Suppressor macrophage treated with lipopolysaccharide for 4 hours (primary cell): ENCODE data around the gene LILRA5.
"Not testable (repeated sequence)": the region's sequence is repeated elsewhere in the genome, so short reads cannot be mapped to it uniquely, and the experiment has no call there.

Experiments
- DNase-seq: peaks from one replicate; pipeline ENCODE4 v3.0.0-alpha.2; 2020

LILRA5 gene

DNA sequence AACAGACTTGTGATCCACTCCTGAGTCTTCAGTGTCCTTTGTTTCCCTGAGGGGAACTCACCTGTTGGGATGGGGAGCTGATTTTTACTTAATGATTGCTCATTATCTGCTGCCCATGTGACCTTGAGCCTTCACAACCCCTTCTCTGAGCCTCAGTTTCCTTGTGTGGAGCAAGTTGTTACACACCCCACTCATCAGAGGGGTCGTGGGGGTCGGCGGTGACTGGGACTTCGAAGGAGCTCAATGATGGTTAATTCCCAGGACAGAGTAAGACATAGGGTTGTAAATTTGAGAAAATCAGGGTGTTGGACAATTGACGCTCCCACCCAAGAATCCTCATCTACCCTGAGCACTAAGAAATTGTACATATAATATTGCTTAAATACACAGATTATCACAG lies 13.5 kb downstream of the LILRA5 start:
- DNase-seq: no peak

DNA sequence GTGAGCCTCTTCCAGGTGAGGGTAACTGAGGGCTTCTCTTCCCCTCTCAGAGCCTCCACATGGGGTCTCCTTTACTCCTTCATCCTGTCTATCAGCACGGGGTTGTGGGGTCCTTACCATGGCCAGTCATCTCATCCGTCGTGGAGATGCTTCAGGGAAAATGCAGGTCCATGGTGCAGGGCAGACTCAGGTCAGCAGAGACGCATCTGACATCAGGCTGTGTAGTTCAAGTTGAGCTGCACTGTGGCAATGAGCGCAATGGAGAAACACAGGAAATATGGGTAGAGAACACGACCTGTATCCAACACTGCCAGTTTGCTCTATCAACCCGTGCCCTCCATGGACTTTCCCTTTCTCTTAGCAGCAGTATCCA lies 13.9 kb downstream of the LILRA5 start:
- no peak for DNase-seq

DNA sequence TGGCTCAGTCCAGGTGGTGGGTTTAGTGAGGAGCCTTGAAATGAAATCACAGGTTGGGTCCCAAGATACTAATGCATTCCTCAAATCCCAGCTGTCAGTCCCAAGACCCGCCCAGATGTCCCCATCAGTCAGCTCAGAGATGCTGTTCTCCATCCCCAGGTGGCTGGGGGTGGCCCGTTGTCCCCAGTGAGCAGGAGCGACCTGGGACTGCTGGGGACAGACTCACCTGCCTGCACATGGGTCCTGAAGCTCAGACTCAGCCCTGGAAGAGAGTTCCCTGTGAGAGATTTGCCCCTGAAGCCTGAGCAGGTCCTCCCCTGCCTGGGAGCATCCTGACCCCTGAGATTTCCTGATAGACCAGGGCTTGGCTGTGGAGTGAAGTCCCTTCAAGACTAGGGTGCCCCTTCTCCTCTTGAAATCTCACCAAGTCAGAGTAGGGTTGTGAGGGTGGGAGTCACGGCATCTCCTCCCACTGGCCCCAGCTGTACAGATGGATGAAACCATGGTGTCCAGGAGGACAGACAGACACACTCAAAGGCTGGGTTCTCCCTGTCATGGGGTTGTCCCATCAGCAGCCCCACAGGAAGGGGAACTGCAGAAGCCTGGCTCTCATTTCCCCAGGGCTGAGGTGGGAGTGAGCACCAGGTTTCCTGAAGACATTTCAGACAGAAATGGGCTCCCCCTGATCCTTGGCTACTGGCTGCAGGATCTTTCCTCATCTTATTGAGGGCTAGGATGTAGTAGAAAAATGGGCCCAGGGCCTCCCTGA lies 14.4 kb downstream of the LILRA5 start:
- peak; percentile 69 for DNase-seq

DNA sequence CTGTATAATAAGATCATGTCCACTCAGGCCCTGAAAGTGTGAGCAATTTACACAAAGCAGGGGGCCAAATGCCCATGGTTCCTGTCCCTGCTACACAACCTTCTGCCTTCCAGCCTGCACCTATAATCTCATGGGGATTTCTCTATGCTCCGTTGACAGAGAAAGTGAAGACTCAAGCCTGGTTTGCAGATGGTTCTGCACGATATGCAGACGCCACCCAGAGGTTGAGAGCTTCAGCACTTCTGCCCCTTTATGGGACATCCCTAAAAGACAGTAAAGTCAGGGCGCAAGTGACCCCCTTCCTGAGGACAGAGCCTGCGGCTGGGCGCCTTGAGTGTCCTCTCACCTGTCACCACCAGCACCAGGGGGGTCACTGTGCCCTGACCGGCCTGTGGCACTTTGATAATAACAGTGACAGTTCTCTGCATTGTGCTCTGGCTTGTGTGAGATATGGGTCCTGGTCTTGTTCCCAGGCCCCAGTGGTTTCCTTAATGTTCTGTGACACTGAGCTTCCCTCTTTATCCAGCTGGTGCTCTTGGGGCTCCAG lies 15.1 kb downstream of the LILRA5 start:
- DNase-seq: peak; percentile 62

DNA sequence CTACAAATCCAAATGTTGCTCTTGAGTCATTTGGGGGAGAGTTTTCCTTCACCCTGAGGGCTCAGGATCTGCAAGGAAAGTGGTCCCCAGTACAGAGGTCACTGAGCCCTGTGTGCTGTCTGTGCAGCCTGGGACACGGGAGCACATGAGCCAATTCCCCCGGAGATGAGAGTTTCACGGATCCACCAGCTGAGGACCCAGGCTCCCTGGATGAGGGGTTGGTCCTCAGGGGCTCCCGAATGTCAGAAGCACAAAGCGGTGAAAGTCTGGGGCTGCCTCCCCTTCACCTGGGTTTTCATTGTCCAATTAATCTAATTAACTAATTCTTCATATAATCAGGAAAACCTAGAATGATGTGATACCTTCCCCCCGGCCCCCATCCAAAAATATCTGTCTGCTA lies 18.4 kb downstream of the LILRA5 start:
- DNase-seq: no peak

DNA sequence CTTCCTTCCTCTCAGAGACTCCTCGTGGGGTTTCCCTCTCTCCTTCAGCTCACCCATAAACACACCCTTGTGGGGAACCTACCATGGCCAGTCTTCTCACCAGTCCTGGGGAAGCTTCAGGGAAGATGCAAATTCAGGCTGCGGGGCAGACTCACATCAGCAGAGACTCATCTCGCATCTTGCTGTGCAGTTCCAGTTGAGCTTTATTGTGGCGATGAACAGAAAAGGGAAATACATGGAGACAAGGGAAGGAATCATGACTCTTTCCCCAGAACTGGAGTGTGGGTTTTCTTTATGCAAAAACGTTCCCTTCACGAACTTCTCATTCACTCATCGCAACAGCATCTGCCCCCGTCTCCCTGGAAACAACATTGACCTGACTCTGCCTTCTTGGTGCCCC lies 23.8 kb downstream of the LILRA5 start:
- peak; percentile 86 for DNase-seq

DNA sequence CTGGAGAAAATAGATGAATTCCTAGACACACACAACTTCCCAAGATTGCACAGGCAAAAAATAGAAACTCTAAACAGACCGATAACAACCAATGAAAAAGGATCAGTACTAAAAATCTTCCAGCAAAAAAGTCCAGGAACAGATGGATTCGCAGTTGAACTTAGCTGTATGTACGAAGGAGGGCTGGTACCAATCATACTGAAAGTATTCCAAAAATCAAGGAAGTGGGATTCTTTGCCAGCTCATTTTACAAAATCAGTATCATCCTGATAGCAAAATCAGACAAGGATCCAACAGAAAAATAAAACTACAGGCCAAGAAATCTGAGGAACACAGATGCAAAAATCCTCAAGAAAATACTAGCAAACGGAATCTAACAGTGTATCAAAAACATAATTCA lies 25.5 kb downstream of the LILRA5 start:
- no peak for DNase-seq

DNA sequence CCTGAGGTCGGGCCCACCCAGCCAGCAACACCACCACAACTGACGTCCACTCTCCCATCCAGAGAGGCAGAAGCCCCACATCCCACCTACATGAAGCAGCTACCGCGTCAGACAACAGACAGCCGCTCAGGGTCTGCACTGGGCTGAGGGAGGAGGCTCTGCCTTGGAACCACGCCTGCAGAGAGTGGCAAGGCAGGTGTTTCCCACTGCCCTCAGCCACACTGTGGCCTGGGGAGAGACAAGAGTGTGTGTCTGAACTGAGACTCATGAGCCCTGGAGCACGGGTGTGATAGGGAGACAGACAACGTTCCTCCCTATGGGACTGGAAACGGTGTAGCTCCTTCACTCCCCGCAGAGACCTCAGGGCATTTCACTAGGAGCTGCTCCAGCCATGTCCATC lies 26.7 kb downstream of the LILRA5 start:
- not testable (repeated sequence) for DNase-seq

DNA sequence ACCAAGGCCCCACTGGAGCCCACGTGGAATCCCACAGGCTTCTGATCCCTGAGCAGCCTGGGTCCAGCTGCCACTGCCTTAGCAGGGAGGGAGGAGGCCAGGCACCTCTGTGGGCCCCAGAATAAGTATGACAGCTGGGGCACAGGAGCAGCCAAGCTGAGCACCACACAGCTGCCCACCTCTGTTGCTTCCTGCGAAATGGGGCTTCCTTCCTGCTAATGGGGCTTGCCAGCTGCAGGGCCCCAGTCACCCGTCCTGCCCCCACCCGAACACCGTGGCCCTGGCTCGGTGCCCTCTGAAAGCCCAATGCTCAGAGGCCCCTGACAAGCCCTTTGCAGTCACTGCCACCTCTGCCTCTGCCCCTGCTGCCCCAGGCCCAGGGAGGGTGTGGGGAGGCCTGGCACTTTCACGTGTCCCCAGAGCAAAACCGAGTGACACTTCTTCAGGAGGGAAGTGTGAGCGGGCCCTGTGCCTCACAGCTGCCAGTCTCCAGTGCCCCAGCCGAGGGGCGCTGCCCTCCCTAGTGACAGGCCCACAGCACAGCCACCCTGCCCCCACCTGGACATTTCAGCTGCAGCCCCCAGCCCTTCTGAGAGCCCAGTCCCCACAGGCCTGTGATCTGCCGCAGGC lies 27.4 kb downstream of the LILRA5 start:
- not testable (repeated sequence) for DNase-seq

DNA sequence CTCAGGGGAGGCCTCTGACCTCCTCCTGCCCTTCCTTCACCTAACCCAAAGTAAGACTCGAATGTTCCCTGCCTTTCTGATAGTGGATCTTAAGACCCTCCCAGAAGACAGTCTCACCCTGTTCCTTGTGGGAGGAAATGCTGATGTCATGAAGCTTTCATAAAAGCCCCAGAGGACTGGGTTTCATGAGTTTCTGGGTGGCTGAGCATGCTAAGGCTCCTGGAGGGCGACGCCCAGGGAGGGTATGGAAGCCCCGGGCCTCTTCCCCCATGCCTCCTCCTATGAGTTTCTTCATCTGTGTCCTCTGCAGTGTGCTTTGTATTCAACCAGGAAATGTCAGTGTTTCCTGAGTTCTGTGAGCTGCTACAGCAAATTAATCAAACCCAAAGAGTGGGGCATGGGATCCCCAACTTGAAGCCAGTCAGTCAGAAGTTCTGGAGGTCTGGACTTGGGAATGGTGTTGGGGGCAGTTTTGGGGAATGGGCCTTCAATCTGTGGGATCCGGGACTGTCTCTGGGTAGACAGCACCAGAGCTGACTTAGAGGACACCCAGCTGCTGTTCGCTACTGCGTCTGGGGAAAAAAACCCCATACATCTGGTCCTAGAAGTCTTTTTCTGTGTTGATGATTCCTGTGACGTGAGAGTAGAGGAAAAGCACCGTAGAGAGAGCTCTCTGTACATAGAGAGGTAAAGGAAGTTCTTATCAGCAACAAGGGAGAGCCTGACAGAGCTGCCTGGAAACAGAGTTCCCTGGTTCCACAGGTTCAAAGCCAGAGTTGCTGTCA lies 30.1 kb downstream of the LILRA5 start:
- peak; percentile 83 for DNase-seq

DNA sequence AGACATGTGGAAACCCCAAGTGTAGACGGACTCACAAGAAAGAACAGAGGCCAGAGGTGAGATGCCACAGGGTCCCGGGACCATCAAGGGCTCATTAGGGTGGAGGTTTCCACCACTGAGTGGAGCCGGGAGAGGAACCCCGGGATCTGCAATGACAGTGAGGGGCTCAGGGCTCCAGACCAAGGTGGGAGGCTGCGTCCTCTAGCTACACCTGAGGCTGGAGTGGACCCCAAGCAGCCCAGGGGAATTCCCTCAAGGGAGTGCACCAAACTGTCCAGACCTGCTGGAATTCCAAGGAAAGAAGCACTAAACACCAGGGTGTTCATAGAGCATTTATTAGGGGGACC lies 31.3 kb downstream of the LILRA5 start:
- DNase-seq: not testable (repeated sequence)

DNA sequence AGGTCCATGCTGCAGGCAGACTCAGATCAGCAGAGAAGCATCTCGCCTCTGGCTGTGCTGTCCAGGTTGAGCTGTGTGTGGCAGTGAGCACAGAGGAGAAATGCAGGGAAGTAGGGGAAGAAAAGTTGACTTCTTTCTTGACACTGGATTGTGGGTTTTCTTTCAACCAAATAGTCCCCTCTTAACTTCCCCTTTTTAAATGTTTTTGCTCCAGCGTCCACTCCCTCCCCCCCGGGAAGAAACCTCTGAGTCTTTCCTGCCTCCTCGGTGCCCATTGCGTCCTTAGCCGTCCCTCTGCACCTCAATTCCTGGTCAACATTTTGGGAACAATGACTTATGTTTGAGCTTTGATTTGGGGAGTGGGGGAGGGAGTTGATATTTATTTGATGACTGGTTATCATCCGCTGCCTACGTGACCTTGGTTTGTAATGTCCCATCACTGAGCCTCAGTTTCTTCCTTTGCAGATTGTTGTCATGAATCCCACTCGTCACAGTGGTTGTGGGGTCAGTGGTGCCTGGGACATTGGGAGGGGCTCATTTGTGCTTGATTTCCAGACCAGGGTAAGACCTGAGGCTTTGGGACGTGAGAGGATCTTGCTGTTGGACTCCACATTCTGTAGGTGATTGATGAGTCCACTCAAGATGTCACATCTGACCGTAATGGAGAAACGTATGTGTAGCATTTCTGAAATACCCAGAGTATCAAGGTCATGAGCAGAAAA lies 31.8 kb downstream of the LILRA5 start, which contains the start of gene LILRB2:
Gene LILRB2, minus strand, starts transcription at position 104 of the 722 bp plus-strand sequence. CDS start 614 bp downstream, outside the sequence.
- DNase-seq: peak; percentile 85

DNA sequence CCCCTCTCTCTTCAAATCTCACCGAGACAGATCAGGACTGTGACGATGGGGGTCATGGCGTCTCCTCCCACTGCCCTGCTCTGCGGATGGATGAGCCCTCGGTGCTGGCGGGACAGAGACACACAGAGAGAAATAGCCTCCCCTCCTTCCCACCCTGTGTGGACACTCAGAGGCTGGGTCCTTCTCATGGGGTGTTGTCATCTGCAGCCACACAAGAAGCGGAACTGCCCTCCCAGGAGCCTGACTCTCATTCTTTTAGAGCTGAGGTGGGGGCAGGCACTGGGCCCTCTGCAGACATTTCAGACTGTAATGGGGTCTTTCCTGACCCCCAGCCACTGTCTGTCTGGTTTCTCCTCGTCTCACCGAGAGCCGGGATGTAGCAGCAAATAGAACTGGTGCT lies 32.5 kb downstream of the LILRA5 start:
- peak; percentile 81 for DNase-seq

DNA sequence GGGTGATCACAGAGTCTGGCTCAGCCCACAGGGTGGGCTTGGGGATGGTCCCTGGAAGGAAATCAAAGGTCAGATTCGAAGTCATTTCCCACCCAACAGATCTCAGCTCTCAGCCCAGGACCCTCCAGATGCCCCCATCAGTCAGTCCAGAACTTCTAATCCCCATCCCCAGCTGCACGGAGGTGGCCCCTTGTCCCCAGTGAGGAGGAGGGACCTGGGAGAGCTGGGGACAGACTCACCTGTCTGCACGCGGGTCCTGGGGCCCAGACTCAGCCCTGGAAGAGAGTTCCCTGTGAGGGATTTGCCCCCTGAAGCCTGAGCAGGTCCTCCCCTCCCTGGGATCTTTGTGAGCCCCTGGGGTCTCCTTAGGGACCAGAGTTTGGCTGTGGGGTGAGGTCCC lies 32.9 kb downstream of the LILRA5 start:
- not testable (repeated sequence) for DNase-seq

DNA sequence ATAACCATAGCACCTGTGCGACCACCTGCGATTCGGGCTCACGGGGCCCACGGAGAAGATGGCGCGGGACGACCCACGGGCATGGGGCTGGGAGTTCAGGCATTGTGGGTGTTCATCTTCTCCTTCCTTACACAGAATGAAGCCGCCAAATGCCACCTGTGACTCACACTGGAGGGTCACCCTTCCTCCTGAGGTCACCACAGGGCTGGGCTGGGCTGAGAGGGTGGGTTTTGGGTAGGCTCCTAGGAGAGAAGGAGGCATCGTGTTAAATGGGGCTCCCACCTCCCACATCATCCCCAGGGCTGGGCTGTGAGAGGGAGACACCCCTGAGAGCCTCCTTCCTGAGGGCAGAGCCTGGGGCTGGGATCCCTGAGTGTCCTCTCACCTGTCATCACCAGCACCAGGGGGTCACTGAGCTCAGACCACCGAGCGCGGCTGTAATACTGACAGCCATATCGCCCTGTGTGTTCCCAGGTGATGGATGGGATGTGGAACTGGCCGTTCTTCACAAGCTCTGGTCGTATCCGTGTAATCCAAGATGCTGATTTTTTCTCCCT lies 33.5 kb downstream of the LILRA5 start:
- DNase-seq: peak; percentile 73

DNA sequence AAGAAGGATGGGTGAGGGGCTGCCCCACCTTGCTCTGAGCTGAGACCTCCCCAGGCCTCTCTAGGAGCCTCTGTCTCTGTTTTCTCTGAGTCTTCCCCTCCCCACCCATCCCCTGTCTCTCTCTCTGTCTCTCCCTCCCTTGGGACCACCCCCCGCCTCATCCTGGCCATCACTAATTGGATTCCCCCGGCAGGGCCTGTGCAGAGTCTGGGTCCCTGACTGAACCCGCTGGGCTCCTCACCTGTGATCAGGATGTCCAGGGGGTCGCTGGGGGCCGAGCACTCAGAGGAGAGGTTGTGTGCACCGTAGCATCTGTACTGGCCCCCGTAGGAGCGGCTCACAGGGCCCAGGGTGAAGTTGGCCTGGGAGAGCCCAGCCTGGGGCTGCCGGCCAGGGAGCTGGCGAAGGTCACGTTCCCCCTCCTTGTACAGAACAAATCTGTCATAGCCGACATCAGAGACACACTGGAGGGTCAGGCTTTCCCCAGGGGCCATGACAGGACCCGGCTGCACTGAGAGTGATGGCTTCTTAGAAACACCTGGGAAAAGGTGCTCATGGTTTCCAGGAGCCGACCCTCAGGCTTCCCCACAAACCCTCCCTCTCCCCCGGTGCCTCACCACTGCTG lies 34.3 kb downstream of the LILRA5 start:
- not testable (repeated sequence) for DNase-seq

DNA sequence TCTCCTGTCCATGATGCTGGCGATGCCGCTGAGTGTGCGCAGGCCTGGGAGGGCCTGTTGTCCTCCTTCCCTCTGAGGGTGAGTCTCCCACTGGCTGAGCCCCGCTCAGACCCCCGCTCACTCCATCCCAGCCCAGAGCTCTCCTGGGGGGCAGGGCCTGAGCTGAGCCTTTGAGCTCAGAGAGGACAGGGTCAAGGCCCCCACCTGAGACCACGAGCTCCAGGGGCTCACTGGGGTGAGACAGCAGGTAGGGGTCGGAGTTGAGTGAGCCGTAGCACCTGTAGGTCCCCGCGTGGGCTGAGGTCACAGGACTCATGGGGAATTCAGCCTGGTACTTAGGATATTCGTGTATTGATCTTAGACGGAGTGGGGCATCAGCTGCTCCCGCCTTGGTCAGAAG lies 34.9 kb downstream of the LILRA5 start:
- DNase-seq: not testable (repeated sequence)

DNA sequence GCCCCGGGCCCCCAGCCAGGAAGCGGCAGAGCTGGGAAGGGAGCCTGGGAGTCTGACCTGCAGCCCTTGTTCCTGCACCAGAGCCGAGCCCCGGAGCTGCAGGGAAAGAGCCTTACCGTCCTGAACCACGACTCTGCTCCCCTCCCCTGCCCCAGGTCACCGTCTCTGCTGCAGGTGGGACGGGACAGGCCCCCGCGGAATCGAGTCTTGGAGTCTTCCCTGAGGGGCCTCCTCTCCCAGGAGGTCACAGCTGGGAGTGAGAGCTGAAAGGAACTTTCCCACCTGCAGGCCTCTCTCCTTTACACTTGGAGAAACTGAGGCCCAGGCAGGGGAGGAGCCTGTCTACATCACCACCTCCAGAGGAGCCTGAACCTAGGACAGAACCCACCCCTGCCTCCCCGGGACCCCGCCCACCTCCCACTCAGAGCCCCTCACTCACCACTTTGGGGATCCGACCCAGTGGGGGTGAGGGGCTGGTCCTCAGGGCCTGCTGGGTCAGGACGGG lies 35.8 kb downstream of the LILRA5 start:
- DNase-seq: not testable (repeated sequence)

DNA sequence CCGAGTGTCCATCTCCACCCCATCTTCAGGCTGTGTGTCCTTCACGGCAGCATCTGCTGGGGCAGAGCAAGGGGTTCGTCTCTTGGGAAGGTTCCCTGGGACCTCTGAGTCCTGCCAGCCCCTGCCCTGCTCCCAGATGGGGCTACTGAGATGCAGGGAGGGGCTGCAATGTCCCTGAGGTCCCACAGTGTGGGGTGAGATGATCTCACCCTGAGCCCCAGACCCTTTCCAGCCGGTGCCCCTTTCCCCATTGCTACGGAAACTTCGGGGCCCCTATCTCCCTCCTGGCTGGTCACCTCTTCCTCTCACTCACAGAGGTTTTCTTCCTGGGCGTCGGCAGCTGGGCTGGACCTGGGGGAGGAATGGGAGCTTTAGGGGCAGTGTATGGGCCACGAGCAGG lies 37.0 kb downstream of the LILRA5 start:
- no peak for DNase-seq

DNA sequence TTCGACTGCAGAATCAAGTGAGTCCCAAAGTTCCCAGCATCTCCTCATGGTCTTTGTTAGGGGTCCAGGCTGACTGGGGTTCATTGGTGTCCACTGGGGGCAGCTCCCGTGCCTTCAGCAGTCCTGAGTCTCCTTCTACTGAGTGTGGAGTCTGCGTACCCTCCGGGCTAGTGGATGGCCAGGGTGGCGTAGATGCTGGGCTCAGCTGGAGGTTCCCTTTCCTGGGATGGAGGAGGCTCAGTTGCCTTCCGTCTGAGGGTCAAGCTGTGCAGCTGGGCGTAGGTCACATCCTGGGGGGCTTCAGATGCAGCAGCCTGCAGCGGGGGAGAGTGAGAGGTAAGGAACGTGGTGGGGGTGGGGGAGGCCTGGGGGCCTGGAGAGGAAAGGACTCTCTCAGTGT lies 38.5 kb downstream of the LILRA5 start:
- DNase-seq: not testable (repeated sequence)

DNA sequence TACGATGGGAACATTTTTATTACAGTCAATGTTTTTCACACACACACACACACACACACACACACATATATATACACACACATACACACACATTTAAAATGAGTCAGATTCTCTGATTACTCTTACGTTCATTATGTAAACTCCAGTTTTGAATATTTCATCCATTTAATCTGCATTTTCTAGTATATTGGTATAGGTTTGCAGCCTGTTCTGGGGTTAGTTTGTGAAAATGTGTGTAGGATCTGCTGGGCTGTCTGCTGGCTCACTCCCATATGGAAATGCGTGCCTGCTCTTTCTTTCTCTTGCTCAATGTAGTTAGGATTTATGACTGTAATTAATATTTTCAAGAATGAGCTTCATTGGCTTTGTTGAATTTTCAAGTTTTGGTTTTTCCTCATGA lies 39.1 kb downstream of the LILRA5 start:
- peak; percentile 29 for DNase-seq

DNA sequence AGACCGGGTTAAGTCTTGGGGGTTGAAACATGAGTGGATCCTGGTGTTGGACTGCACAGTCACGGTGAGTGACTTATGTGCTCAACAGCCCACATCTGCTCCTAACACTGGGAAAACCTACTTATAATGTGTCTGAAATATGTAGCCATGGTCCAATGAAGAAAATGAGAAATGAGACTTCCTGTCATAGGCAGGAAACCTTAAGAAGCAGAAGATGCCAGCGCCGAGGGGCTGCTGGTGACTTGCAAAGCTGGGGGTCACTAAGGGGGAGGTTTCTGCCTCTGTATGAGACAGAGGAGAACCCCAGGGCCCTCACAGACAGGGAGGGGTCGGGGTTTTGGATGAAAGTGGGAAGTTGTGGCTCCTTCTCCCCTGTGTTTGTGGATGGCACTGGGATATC lies 40.8 kb downstream of the LILRA5 start:
- DNase-seq: peak; percentile 78
